NCI-H510A treated with DMSO at 0.1 percent for 48 hours (cell line): ENCODE data around the gene CGB3.

ENCODE experiments used
- DNase-seq: peaks from one replicate; lab custom pipeline; 2025; lab: John Stamatoyannopoulos, UW

Gene CGB3

GRCh38 chr19:49016067-49016839, 7.9 kb downstream of the CGB3 start:
- DNase-seq, result no peak

- DNase-seq, result no peak
Observed at GRCh38 chr19:49014870-49015255, 9.3 kb downstream of the CGB3 start.

GRCh38 chr19:49014123-49014869, 9.8 kb downstream of the CGB3 start:
- no peak for DNase-seq

- DNase-seq, result no peak
Observed at GRCh38 chr19:49011194-49011593, 12.9 kb downstream of the CGB3 start.

- DNase-seq, result no peak
Observed at GRCh38 chr19:49010453-49010852, 13.7 kb downstream of the CGB3 start.

DNA sequence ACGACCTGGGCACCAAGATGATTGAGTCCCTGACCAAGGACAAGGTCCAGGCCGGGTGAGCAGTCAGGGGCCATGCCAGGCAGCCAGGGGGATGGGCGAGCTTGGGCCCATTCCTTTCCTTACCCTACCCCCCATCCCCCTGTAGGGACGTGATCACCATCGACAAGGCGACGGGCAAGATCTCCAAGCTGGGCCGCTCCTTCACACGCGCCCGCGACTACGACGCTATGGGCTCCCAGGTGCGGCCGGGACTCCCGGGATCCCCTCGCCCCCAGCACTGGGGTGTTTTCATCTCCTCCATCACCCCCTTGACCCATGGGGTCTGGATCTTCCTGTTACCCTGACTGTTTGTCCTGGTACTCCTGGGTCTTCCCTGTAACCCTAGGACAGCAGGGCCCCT, 14.3 kb downstream of the CGB3 start:
- DNase-seq, result no peak

GRCh38 chr19:49006905-49007304, 17.2 kb downstream of the CGB3 start:
- no peak for DNase-seq

DNA sequence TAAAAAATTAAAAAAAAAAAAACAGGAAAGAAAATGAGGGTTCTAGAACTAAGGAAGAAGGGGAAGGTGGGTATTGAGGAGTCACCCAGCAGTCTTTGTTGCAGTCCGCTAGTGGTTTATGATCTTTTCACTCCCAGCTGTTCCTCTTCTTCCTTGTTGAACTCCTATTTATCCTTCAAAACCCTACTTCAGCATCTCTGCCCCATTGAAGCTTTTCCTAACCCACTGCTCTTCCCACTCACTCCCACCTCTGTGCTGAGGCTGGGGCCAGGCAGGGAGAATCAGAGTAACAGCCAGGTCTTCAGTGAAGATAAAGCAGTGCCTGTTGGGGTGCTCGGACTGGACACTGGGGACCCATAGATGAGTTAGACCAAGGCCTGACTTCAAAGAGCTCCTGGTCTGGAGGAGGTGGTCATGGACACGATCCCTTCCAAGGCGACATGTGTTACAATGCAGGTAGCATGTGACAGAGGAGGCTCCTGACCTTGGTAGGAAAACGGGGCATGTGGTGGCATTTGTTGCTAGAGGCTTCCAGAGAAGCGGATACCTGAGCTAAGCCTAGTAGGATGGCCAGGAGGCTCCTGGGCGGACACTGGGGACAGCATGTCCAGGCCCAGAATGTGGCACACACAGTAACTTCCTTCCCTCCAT, 19.0 kb downstream of the CGB3 start:
- no peak for DNase-seq

DNA sequence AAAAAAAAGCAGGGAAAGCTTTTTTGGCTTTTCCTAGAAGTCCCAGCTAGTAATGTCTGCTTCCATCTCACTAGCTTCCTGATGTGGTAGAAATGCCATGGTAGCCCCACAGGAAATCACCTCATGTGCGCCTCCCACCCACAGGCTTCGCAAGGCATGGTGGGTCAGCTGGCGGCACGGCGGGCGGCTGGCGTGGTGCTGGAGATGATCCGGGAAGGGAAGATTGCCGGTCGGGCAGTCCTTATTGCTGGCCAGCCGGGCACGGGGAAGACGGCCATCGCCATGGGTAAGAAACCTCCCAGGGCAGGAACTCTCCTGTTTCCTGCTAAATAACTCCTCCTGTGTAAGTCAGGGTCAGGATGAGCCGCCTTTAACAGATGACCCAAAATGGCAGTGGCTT, 20.0 kb downstream of the CGB3 start:
- no peak for DNase-seq

- DNase-seq, result no peak
Observed at GRCh38 chr19:48999481-49000325, 24.4 kb downstream of the CGB3 start.

GRCh38 chr19:48997972-48998371, 26.2 kb downstream of the CGB3 start:
- peak; percentile 19 for DNase-seq

DNA sequence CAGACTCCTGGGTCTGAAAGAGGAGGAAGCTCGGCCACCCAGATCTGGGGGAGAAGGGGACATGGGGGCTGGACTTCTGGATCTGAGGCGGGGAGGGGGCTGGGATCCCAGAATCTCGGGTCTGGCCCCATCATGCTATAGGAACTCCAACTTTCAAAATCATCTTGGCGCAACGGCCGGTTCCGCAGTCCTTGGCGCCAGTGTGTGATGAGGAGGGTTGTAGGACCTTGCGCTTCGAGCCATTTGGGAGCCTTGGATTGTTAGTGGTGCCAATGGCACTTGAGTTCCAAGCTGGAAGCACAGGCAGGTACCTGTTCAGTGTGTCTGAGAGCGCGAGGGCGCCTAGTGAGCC, 30.1 kb downstream of the CGB3 start:
- DNase-seq, result no peak

DNA sequence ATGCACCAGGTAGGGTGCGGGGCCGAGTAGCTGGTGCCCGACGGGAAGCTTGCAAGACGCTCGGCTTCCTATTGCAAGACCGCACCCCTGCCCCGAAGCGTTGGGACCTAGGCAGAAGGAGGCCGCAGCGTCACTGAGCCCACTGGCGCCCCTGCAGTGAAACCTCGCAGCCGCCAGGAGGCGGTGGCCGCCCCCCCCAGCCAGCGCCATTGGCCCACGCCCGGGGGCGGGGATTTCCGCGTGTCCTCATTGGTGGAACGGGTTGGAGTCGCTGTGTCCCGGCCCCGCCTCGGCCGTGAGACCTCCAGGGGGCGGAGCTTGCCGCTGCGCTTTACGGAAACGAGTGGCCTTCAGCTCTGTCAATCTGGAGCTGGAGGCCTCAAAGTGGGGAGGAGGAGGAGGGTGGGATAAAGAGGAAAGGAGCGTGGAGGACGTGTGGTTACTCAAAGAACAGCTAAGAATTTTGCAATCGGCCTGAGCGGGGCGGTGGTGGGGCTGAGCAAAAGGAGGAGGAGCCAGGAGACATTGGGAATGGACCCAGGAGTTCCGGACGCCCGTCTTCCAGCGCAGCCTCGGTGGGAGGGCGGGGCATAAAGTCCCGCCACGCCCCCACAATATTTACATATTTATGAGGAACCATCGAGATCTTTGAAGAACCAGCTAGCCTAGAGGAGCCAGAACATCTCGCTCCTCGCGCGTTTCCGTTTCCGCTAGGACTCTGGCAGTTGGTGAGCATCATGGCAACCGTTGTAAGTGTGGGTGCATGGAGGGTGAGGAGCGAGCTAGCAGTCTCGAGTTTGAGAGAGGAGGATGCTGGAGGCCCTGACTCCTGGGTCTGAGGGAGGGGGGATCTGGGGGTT, 30.7 kb downstream of the CGB3 start, which contains the start of the genes GYS1 and RUVBL2:
TSS of gene GYS1 (minus strand) at position 135 of the 860 bp plus-strand sequence. CDS start 197 bp downstream, outside the sequence.
TSS of gene RUVBL2 (plus strand) at position 713 of the 860 bp plus-strand sequence. CDS start at position 738, 25 bp downstream.
- peak; percentile 99 for DNase-seq

- no peak for DNase-seq
Observed at GRCh38 chr19:48992581-48993174, 31.5 kb downstream of the CGB3 start.

DNA sequence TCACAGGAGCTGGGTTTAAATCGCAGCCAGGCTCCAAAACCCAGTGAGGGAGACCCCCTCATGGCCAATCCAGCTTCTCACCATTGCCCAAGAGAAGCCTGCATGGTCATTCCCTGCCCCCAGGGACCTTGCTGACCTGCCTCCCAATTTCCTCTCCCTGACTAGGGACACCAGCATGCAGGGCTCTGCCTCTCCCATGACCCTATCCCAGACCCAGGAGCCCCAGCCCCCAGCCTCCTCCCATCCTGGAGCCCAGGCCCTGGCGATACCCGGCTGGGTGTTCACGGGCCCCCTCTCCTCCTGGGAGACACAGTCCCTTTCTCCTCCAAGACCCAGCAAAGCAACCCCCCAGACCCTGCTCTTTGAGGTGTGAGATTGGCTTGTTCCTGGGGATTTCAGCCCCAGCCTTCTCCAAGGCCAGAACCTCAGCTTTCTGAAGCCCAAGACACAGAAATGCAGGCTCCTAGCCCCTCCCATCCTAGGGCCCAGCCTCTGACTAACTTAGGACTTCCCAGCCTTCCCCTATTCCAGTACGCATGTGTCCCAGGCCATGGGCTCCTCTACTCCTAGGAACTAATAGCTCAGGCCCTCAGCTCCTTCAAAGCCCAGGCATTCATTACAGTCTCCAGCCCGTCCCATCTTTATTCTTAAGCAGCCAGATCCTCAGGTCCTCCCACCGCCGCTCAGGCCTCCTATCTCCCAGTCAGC, 32.1 kb downstream of the CGB3 start:
- DNase-seq, result no peak

DNA sequence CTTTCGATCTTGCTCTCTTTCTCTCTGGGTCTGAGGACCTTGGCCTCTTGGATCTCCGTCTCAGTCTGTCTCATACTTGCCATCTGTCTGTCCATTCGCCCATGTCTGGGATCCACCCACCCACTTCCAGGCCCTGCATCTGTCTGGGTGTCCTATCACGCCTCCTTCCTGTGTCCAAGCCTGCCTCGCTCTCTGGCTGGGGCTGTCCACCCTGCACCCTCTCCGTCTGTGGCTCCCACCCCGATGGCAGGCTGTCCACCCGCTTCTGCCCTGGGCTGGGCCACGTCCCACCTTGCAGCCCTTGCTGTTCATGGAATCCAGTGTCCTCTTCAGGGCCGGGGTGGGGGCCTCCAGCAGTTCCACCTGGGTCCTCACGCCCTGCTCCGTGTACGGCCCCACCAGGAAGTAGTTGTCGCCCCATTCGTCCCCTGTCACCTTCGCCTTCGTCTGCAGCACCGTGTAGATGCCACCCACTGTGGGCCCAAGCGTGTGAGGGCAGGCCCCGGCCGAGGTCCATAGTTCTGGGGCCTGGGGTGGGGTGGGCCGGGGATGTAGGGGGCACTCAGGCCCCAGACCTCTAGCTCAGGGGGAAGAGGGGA, 33.0 kb downstream of the CGB3 start:
- DNase-seq, result no peak

DNA sequence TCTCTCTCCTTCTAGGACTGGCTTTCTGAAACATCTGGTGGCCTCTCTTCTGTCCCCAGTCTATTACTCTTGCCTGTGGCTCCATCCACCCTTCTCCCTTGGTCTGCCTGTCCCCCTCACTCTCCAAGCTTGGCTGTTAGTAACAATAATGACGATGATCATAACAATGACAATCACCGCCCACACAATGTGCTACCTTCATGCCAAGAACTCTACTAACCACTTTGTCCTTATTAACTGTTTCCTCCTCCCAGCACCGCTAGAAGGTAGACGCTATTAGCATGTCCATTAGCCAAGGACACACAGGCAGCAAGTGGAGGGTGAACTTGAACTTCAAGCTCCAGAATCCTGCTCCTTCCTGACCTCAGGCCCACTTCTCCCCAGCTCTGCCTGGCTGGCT, 33.7 kb downstream of the CGB3 start:
- no peak for DNase-seq

DNA sequence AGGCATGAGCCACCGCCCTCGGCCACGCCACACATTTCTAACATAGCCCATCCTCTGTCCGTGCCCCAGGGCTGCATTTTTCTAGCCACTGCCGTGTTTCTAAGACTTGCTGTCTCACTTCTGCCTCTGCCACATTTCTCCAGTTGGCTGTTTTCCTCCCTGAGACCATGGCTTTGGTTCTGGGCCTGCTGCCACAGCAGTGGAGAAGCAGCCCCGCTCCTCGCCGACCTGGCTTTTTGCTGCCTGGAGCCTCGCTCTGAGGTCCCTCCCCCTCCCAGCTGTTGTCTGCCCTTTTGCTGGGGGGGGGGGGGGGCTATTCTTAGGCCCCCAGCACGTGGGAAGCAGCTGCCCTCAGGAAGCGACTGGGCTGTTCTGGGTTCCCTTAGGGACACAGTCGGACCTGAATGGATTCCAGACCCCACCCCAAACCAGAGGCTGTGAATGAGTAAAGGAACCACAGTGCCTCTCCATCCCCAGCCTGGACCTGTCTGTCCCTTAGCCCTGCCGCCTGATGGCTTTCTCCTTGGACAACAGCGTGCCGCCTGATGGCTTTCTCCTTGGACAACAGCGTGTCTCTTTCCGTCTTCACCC, 34.3 kb downstream of the CGB3 start:
- DNase-seq, result no peak

GRCh38 chr19:48988860-48989259, 35.3 kb downstream of the CGB3 start:
- DNase-seq, result no peak
